Sigmoid colon (tissue), 3 donors: Measurements from ENCODE around the gene TMPRSS11D.

Experiments
- CTCF ChIP-seq, 4 experiments: fragments of 450-650 bp in 3 of 4; fragments of 200-600 bp in 1 of 4; IDR thresholded peaks; one replicate each; pipeline ENCODE4 v1.5.1; 2016 to 2019; ENCODE audit warnings: antibody characterized with exemption in 4 of 4, mild to moderate bottlenecking in 3 of 4, moderate library complexity in 2 of 4
- POLR2A ChIP-seq, 2 donors: fragments of 450-650 bp; IDR thresholded peaks; one replicate each; pipeline ENCODE4 v1.6.1; 2016; ENCODE audit warnings: antibody characterized with exemption in 2 of 2, mild to moderate bottlenecking in 2 of 2, moderate library complexity in 2 of 2

- TF ChIP-seq CTCF (IDR thresholded peaks at IDR 0.05) (no peak), POLR2A (IDR thresholded peaks at IDR 0.05) (no peak)
These were observed 11.9 kb downstream of the TMPRSS11D start for GRCh38 chr4:67871867-67872266.
